Central memory CD8-positive, alpha-beta T cell (primary cell): ENCODE measurements around the gene ZNF697.
A peak's percentile ranks its signal among the peaks of the same experiment; 100 is the strongest.
"Not testable (repeated sequence)": the region's sequence is repeated elsewhere in the genome, so short reads cannot be mapped to it uniquely, and the experiment has no call there.

ENCODE experiments used
- ATAC-seq: fragments of 150-1000 bp; cut with Tn5 transposase; replicated peaks from 2 replicates; pipeline ENCODE4 v1.10.0; 2022; ENCODE audit warnings: mild to moderate bottlenecking, moderate FRiP score, moderate number of reproducible peaks; ENCODE audit not compliant: poor library complexity, severe bottlenecking; ENCODE audit errors: extremely low read depth
- DNase-seq, 2 donors: peaks; one replicate each; pipeline ENCODE4 v3.0.0; 2021; ENCODE audit warnings: low spot score in 2 of 2
- H3K27ac Mint-ChIP-seq: one replicate; pipeline ENCODE4 v1.8.0; 2022; ENCODE audit warnings: low read depth, mild to moderate bottlenecking, moderate library complexity, mixed read lengths
- H3K27me3 Mint-ChIP-seq: one replicate; pipeline ENCODE4 v1.8.0; 2022; ENCODE audit warnings: mixed read lengths
- H3K36me3 Mint-ChIP-seq: one replicate; pipeline ENCODE4 v1.8.0; 2022; ENCODE audit warnings: mild to moderate bottlenecking, moderate library complexity, mixed read lengths; ENCODE audit not compliant: insufficient read depth
- H3K4me1 Mint-ChIP-seq: one replicate; pipeline ENCODE4 v1.8.0; 2022; ENCODE audit warnings: mixed read lengths
- H3K4me3 Mint-ChIP-seq: one replicate; pipeline ENCODE4 v1.8.0; 2022; ENCODE audit warnings: mild to moderate bottlenecking, moderate library complexity, mixed read lengths
- H3K9me3 Mint-ChIP-seq: one replicate; pipeline ENCODE4 v1.8.0; 2022; ENCODE audit warnings: mixed read lengths

ZNF697 gene

DNA sequence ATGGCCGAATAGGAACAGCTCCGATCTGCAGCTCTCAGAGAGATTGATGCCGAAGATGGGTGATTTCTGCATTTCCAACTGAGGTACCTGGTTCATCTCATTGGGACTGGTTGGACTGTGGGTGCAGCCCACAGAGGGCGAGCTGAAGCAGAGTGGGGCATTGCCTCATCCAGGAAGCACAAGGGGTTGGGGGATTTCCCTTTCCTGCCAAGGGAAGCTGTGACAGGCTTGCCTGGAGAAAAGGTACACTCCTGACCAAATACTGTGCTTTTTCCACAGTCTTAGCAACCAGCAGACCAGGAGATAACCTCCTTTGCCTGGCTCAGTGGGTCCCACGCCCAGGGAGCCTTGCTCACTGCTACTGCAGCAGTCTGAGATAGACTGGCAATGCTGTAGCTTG lies 74.2 kb downstream of the ZNF697 start:
- Mint-ChIP-seq H3K27ac (no peak overlapping the region), H3K4me1 (no peaks in the 10 kb centered on the region), H3K9me3 (peaks cover 6% of the 10 kb centered on the region), H3K4me3 (no peak overlapping the region), H3K27me3 (peaks cover 21% of the 10 kb centered on the region), H3K36me3 (no peaks in the 10 kb centered on the region)
- DNase-seq: no peak
- no peak for ATAC-seq

DNA sequence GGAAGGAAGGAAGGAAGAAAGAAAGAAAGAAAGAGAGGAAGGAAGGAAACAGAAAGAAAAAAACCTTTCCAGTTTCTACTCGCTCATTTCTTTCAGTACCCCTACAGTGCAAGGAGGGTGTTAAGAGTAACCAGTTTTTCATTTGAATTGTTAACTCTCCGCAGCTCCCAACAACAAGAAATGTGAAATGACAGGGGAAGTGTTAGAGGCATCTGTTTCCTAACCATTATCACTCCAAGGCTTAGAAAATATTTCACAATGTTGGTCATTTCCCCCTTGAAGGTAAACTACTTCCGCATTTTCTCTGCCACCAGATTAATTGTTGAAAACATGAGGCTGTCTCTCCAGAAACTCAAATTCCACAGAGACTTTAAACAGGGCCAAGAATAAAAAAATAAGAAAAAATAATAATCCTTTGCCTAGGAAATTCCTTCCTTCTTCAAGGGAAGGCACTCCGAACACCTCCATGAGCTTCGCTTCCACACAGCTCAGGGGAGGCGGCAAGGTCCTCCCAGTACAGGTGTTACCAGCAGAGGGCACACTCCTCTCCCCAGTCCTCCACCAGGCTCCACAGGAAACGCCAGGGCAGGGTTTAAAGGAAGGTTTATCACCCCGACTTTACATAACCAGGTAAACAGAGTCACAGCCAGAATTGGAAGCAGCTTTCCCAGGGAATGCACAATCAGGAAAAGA lies 78.0 kb downstream of the ZNF697 start:
- not testable (repeated sequence) for H3K9me3 Mint-ChIP-seq, H3K27ac Mint-ChIP-seq, H3K36me3 Mint-ChIP-seq, ATAC-seq, DNase-seq, H3K4me1 Mint-ChIP-seq
- peak overlapping the region; percentile 49 for H3K4me3 Mint-ChIP-seq
- H3K27me3 Mint-ChIP-seq: peaks cover 44% of the 10 kb centered on the region
